OCI-LY3 (cell line): ENCODE measurements around the gene CAPG.

Experiments used
- H2AFZ ChIP-seq: fragments of 200-600, 300-600 bp; shearing (Covaris generic); 2 replicates; pipeline ENCODE4 v1.6.0; 2014; ENCODE audit warnings: antibody characterized with exemption, low read depth, low read length
- H3K27ac ChIP-seq: fragments of 200-600, 300-600 bp; sonication (generic); 2 replicates; pipeline ENCODE4 v1.5.1; 2014; ENCODE audit warnings: mild to moderate bottlenecking, low read length, moderate library complexity, mixed read lengths
- H3K27me3 ChIP-seq: fragments of 200-600, 300-600 bp; sonication (generic); 2 replicates; pipeline ENCODE4 v1.6.1; 2014; ENCODE audit warnings: low read depth, low read length, mixed read lengths
- H3K36me3 ChIP-seq: fragments of 200-600, 300-600 bp; sonication (generic); replicated peaks from 2 replicates; pipeline ENCODE3; 2014; ENCODE audit warnings: low read depth, low read length, mixed read lengths
- H3K4me1 ChIP-seq: fragments of 300-600, 200-600 bp; sonication (generic); 2 replicates; pipeline ENCODE4 v1.6.1; 2014; ENCODE audit warnings: low read length, mixed read lengths
- H3K4me2 ChIP-seq: fragments of 200-600, 300-600 bp; sonication (generic); 2 replicates; pipeline ENCODE4 v1.6.1; 2014; ENCODE audit warnings: low read length, mixed read lengths
- H3K4me3 ChIP-seq: fragments of 300-600, 200-600 bp; sonication (generic); 2 replicates; pipeline ENCODE4 v1.5.1; 2014; ENCODE audit warnings: antibody characterized with exemption, mild to moderate bottlenecking, low read length, moderate library complexity
- H3K79me2 ChIP-seq: fragments of 300-600, 200-600 bp; shearing (Covaris generic); 2 replicates; pipeline ENCODE4 v1.6.1; 2014; ENCODE audit warnings: mild to moderate bottlenecking, low read length, mixed read lengths
- H3K9ac ChIP-seq: fragments of 300-600, 200-600 bp; shearing (Covaris generic); 2 replicates; pipeline ENCODE4 v1.6.0; 2014; ENCODE audit warnings: mild to moderate bottlenecking, low read length, moderate library complexity
- H3K9me3 ChIP-seq: fragments of 200-600, 300-600 bp; shearing (Covaris generic); 2 replicates; pipeline ENCODE4 v1.6.1; 2014; ENCODE audit warnings: low read length, mixed read lengths; ENCODE audit not compliant: insufficient read depth
- H4K20me1 ChIP-seq: fragments of 200-600, 300-600 bp; sonication (generic); 2 replicates; pipeline ENCODE4 v1.6.1; 2016; ENCODE audit warnings: low read length, mixed read lengths; ENCODE audit not compliant: insufficient read depth
- EZH2phosphoT487 ChIP-seq: fragments of 200-600 bp; shearing (Covaris generic); IDR thresholded peaks from 2 replicates; pipeline ENCODE4 v1.6.1; 2018; ENCODE audit warnings: antibody characterized with exemption, mixed run types, low read depth
- TF ChIP-seq, protein P1 (sequence below): fragments of 200-600, 300-600 bp; sonication (generic); IDR thresholded peaks from 2 replicates; pipeline ENCODE4 v1.5.1; 2014; ENCODE audit warnings: antibody characterized with exemption, low read length, low read depth

Gene CAPG

DNA sequence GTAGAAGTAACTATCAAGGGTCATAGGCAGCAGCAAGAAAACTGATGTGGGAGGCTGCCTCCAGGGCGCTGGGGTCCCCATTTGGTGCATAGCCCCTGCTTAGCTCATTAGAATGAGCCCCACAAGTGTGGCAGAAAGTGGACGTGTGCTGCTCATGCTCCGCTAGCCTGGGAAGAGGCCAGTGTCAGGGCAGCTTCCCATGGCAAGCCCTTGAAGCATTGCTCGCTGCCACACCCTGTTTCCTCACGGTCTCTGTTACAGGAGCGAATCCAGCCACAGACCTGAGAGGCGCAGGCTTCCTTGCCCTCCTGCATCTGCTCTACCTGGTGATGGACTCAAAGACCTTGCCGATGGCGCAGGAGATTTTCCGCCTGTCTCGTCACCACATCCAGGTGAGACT, 33.1 kb downstream of the CAPG start:
- Histone ChIP-seq H3K4me2 (no peak overlapping the region), H4K20me1 (no peaks in the 10 kb centered on the region), H3K4me1 (no peaks in the 10 kb centered on the region), H3K9me3 (0 out of 2 replicates have a peak, but pooled peaks cover 3% of the 10 kb centered on the region), H3K27ac (no peak overlapping the region), H3K27me3 (no peaks in the 10 kb centered on the region), H3K79me2 (no peaks in the 10 kb centered on the region), H2AFZ (no peak overlapping the region), H3K4me3 (no peak overlapping the region), H3K36me3 (peaks cover 14% of the 10 kb centered on the region), H3K9ac (no peak overlapping the region)
- TF ChIP-seq, protein P1, sequence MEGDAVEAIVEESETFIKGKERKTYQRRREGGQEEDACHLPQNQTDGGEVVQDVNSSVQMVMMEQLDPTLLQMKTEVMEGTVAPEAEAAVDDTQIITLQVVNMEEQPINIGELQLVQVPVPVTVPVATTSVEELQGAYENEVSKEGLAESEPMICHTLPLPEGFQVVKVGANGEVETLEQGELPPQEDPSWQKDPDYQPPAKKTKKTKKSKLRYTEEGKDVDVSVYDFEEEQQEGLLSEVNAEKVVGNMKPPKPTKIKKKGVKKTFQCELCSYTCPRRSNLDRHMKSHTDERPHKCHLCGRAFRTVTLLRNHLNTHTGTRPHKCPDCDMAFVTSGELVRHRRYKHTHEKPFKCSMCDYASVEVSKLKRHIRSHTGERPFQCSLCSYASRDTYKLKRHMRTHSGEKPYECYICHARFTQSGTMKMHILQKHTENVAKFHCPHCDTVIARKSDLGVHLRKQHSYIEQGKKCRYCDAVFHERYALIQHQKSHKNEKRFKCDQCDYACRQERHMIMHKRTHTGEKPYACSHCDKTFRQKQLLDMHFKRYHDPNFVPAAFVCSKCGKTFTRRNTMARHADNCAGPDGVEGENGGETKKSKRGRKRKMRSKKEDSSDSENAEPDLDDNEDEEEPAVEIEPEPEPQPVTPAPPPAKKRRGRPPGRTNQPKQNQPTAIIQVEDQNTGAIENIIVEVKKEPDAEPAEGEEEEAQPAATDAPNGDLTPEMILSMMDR = no peak
- no peak for TF ChIP-seq EZH2phosphoT487

- TF ChIP-seq, protein P1 = no peak
- Histone ChIP-seq H3K9ac (no peak overlapping the region), H3K9me3 (0 out of 2 replicates have a peak, but pooled peaks cover 3% of the 10 kb centered on the region), H2AFZ (no peak overlapping the region), H3K4me1 (no peaks in the 10 kb centered on the region), H3K36me3 (peaks cover 13% of the 10 kb centered on the region), H3K79me2 (no peaks in the 10 kb centered on the region), H4K20me1 (no peaks in the 10 kb centered on the region), H3K27ac (no peak overlapping the region), H3K4me3 (no peak overlapping the region), H3K27me3 (no peaks in the 10 kb centered on the region), H3K4me2 (no peak overlapping the region)
These were observed 33.7 kb downstream of the CAPG start for GRCh38 chr2:85376291-85377065.

GRCh38 chr2:85371045-85371444, 39.1 kb downstream of the CAPG start:
- Histone ChIP-seq H2AFZ (no peak overlapping the region), H3K36me3 (no peaks in the 10 kb centered on the region)

DNA sequence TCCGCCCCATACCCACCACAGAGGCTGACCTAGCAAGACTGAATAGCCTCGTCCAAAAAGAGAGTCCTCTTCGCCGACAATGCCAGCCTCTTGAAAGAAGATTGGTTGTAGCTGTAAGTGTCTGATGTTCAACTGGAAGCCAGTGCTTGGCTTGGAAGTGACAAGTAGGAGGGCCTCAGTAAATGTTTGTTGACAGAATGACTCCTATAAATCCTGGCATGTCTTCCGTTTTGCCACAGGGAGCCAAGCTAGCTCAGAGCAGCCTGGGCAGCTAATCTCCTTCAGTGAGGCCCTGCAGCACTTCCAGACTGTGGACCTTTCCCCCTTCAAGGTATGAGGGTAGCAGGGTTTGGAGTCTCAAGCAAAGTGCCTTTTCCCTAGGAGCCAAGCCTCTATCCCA, 40.7 kb downstream of the CAPG start:
- TF ChIP-seq, protein P1 = no peak
- no peak for TF ChIP-seq EZH2phosphoT487
- no peaks in the 10 kb centered on the region for H3K79me2 ChIP-seq
- H3K27me3 ChIP-seq = no peaks in the 10 kb centered on the region
- no peak overlapping the region for H3K27ac ChIP-seq
- H3K4me2 ChIP-seq = no peak overlapping the region
- no peaks in the 10 kb centered on the region for H4K20me1 ChIP-seq
- H3K4me1 ChIP-seq = no peaks in the 10 kb centered on the region
- H3K9ac ChIP-seq = no peak overlapping the region
- no peaks in the 10 kb centered on the region for H3K36me3 ChIP-seq
- no peak overlapping the region for H3K4me3 ChIP-seq
- no peak overlapping the region for H2AFZ ChIP-seq
- no peaks in the 10 kb centered on the region for H3K9me3 ChIP-seq

More at GRCh38 chr2:85371045-85371444, 39.1 kb downstream of the CAPG start:
- H3K4me2 ChIP-seq = no peak overlapping the region
- H4K20me1 ChIP-seq = no peaks in the 10 kb centered on the region
- H3K4me1 ChIP-seq = no peaks in the 10 kb centered on the region
- no peaks in the 10 kb centered on the region for H3K79me2 ChIP-seq
- H3K9me3 ChIP-seq = no peaks in the 10 kb centered on the region
- H3K4me3 ChIP-seq = no peak overlapping the region
- TF ChIP-seq, protein P1 = no peak
- TF ChIP-seq EZH2phosphoT487 = no peak
- H3K27ac ChIP-seq = no peak overlapping the region
- H3K27me3 ChIP-seq = no peaks in the 10 kb centered on the region
- H3K9ac ChIP-seq = no peak overlapping the region
